ENCODE results near the gene BCL2L1.
A peak's percentile ranks its signal among the peaks of the same experiment; 100 is the strongest.

The BCL2L1 gene

GRCh38 chr20:31664696-31665354, 57.8 kb downstream of the BCL2L1 start:
- no peak overlapping the region for H3K4me3 ChIP-seq (ENCODE audit: low read length)
- H3K9me3 ChIP-seq (ENCODE audit: insufficient read depth, low read length) = no peaks in the 10 kb centered on the region
- peaks cover 5% of the 10 kb centered on the region; the same call in 1 of the 2 replicates for H3K79me2 ChIP-seq (ENCODE audit: low read length)
- no peak overlapping the region for H2AFZ ChIP-seq (ENCODE audit: low read depth, low read length)
- peaks cover 18% of the 10 kb centered on the region for H3K4me1 ChIP-seq (ENCODE audit: low read length)
- no peak overlapping the region for H3K4me2 ChIP-seq (ENCODE audit: low read length)
- no peaks in the 10 kb centered on the region for H4K20me1 ChIP-seq (ENCODE audit: insufficient read depth, low read length)
- H3K27ac ChIP-seq (ENCODE audit: low read length) = no peak overlapping the region
- TF ChIP-seq EZH2phosphoT487 (IDR thresholded peaks at IDR 0.05; ENCODE audit: low read depth) (no peak), CTCF (IDR thresholded peaks at IDR 0.05; ENCODE audit: low read depth, low read length) (no peak)
- no peaks in the 10 kb centered on the region for H3K27me3 ChIP-seq (ENCODE audit: low read depth, low read length)
- no peak overlapping the region for H3K9ac ChIP-seq (ENCODE audit: low read length)
- peaks cover 22% of the 10 kb centered on the region for H3K36me3 ChIP-seq (replicated peaks; ENCODE audit: low read depth, low read length)

- H4K20me1 ChIP-seq (ENCODE audit: insufficient read depth, low read length) = no peaks in the 10 kb centered on the region
- H3K4me1 ChIP-seq (ENCODE audit: low read length) = peaks cover 18% of the 10 kb centered on the region
- H3K9me3 ChIP-seq (ENCODE audit: insufficient read depth, low read length) = no peaks in the 10 kb centered on the region
- H3K4me3 ChIP-seq (ENCODE audit: low read length) = no peak overlapping the region
- no peaks in the 10 kb centered on the region for H3K27me3 ChIP-seq (ENCODE audit: low read depth, low read length)
- peaks cover under 1% of the 10 kb centered on the region; the same call in 1 of the 2 replicates for H3K79me2 ChIP-seq (ENCODE audit: low read length)
- TF ChIP-seq CTCF (IDR thresholded peaks at IDR 0.05; ENCODE audit: low read depth, low read length) (no peak), EZH2phosphoT487 (IDR thresholded peaks at IDR 0.05; ENCODE audit: low read depth) (no peak)
- H3K27ac ChIP-seq (ENCODE audit: low read length) = no peak overlapping the region
- no peak overlapping the region for H2AFZ ChIP-seq (ENCODE audit: low read depth, low read length)
- no peak overlapping the region for H3K4me2 ChIP-seq (ENCODE audit: low read length)
- H3K36me3 ChIP-seq (replicated peaks; ENCODE audit: low read depth, low read length) = peaks cover 22% of the 10 kb centered on the region
- no peak overlapping the region for H3K9ac ChIP-seq (ENCODE audit: low read length)
Measured at GRCh38 chr20:31663838-31664695, 58.6 kb downstream of the BCL2L1 start.

GRCh38 chr20:31663524-31663837, 59.2 kb downstream of the BCL2L1 start:
- H3K9me3 ChIP-seq (ENCODE audit: insufficient read depth, low read length) = no peaks in the 10 kb centered on the region
- peaks cover 18% of the 10 kb centered on the region for H3K4me1 ChIP-seq (ENCODE audit: low read length)
- H2AFZ ChIP-seq (ENCODE audit: low read depth, low read length) = no peak overlapping the region
- H3K36me3 ChIP-seq (replicated peaks; ENCODE audit: low read depth, low read length) = peaks cover 22% of the 10 kb centered on the region
- no peaks in the 10 kb centered on the region for H3K79me2 ChIP-seq (ENCODE audit: low read length)
- H3K4me3 ChIP-seq (ENCODE audit: low read length) = no peak overlapping the region
- TF ChIP-seq EZH2phosphoT487 (IDR thresholded peaks at IDR 0.05; ENCODE audit: low read depth) = no peak
- no peak for TF ChIP-seq CTCF (IDR thresholded peaks at IDR 0.05; ENCODE audit: low read depth, low read length)
- H3K4me2 ChIP-seq (ENCODE audit: low read length) = no peak overlapping the region
- no peaks in the 10 kb centered on the region for H3K27me3 ChIP-seq (ENCODE audit: low read depth, low read length)
- no peaks in the 10 kb centered on the region for H4K20me1 ChIP-seq (ENCODE audit: insufficient read depth, low read length)
- no peak overlapping the region for H3K9ac ChIP-seq (ENCODE audit: low read length)
- no peak overlapping the region for H3K27ac ChIP-seq (ENCODE audit: low read length)

GRCh38 chr20:31662372-31662854, 60.3 kb downstream of the BCL2L1 start:
- no peak for TF ChIP-seq EZH2phosphoT487 (IDR thresholded peaks at IDR 0.05; ENCODE audit: low read depth)
- no peak for TF ChIP-seq CTCF (IDR thresholded peaks at IDR 0.05; ENCODE audit: low read depth, low read length)
- H3K27ac ChIP-seq (ENCODE audit: low read length) = no peak overlapping the region
- no peaks in the 10 kb centered on the region for H4K20me1 ChIP-seq (ENCODE audit: insufficient read depth, low read length)
- no peaks in the 10 kb centered on the region for H3K27me3 ChIP-seq (ENCODE audit: low read depth, low read length)
- H3K4me2 ChIP-seq (ENCODE audit: low read length) = peak overlapping the region; percentile 76
- H3K79me2 ChIP-seq (ENCODE audit: low read length) = no peaks in the 10 kb centered on the region
- peak overlapping the region; percentile 72 for H3K4me3 ChIP-seq (ENCODE audit: low read length)
- no peaks in the 10 kb centered on the region for H3K9me3 ChIP-seq (ENCODE audit: insufficient read depth, low read length)
- H3K9ac ChIP-seq (ENCODE audit: low read length) = no peak overlapping the region
- H3K4me1 ChIP-seq (ENCODE audit: low read length) = peaks cover 15% of the 10 kb centered on the region
- no peak overlapping the region for H2AFZ ChIP-seq (ENCODE audit: low read depth, low read length)
- peaks cover 22% of the 10 kb centered on the region for H3K36me3 ChIP-seq (replicated peaks; ENCODE audit: low read depth, low read length)

Measured in OCI-LY3 (cell line).